ENCODE measurements around the gene ROS1. TPM values are rescaled to one million over a fixed set of nuclear protein-coding genes. Genes with fewer than 3 reads are reported as not detected.

The ROS1 gene
- total RNA-seq, 1 donor from 2014 or later: 0.05 TPM

DNA sequence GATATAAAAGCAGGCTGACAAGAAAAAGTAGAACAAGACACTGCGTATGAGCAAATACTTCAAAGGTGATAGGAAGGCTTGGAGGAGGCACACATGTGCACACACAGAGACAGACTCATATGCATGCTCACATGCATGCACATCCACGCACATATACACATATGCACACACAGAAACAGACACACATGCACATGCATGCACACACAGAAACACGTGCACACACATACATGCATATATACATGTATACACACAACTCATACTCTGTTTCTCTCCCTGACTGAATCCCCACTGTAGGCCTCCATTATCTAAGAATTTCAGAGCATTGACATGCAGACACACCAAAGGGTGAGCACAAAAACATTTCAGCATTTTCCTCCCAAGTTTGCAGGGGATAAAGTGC lies 116.7 kb downstream of the ROS1 start:
- no peak for DNase-seq (ENCODE audit: low spot score)

DNA sequence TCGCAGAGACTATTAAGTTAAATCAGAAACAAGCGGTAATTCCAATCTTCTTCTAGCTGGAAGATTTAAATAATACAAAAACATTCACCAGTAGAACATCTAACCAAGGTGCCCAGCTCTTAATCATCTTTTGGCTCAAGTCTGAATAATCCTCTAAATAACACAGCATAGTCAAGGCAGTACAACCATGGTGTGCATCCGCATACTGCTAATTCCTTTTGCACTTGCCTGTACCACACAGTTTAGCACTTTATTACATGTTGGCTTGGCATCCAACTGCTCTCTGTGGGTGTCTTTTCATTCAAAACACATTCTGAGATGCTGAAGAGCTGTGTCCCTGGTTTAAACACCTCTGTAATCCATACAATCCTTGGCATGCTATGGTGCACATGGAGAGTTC lies 118.1 kb downstream of the ROS1 start:
- DNase-seq (ENCODE audit: low spot score): no peak

DNA sequence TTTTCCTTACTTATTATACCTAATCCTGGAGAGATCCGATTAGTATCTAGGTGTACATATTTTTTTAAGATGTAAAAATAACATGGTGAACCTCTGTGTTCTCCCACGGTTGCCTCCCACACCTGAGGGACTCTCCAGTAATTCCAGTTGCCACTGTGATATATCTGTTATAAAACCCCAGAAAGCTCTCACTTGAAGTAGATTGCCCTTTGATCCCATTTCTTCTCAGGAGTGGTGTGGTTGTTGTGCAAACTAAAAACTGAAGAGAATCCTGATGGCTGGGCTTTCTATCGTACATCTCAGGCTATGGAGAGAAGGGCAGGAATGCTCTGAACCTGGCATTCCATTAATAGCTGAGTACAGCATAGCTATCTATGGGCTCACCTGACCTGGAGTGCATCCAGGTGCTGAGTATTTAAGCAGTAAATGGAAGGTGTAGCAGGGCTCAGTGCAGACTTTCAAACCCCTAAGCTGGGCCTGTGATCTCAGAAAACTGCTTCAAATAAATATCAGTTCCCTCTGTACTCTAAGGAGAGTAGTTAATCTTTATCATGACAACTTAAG lies 119.4 kb downstream of the ROS1 start:
- DNase-seq (ENCODE audit: low spot score): no peak

DNA sequence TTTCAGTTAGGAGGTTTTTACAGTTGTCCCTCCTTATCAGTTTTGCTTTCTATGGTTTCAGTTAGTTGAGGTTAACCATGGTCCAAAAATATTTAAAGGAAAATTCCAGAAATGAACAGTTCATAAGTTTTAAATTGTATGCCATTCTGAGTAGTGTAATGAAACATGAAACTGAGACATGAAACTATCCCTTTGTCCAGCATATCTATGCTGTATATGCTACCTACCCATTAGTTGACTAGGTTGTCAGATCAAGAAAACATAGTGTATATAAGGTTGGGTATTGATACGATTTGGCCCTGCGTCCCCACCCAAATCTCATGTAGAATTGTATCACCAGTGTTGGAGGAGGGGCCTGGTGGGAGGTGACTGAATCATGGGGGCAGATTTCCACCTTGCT lies 121.3 kb downstream of the ROS1 start:
- no peak for DNase-seq (ENCODE audit: low spot score)

DNA sequence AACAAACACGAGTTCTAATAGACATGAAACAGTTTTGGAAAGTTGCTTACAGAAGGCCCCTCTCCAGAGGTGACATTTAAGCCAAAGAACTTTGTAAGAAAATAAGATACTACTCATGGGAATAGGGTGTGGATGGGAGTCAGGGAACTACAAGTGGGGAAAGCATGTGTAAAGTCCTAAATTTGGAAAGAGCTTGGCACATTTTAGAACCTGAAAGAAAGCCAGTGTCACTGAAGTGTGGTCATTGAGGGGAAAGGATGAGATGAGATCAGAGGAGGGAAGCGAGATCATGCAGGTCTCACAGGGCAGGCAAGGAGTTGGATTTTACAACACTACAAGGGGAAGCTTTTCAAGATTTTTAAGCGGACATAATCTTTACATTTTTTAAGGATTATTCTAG lies 122.4 kb downstream of the ROS1 start:
- no peak for DNase-seq (ENCODE audit: low spot score)

DNA sequence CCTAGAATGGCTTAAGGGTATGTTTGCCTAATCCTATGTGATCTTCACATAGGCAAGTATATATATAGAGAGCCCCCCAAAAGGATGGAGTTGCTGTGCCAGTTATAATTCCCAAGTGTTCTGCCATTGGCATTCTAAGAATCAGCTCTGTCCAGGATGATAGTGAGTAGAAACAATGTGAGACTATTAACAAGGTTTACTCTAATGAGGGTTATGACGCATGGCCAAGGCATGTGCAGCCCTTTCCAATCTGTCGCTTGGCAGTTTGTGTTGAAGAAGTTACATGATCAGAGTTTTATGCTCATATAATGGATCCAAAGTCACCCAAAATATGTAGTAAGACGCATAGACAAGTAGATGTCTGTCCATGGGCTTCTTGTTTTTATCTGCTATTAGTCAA lies 126.8 kb downstream of the ROS1 start:
- DNase-seq (ENCODE audit: low spot score): no peak

DNA sequence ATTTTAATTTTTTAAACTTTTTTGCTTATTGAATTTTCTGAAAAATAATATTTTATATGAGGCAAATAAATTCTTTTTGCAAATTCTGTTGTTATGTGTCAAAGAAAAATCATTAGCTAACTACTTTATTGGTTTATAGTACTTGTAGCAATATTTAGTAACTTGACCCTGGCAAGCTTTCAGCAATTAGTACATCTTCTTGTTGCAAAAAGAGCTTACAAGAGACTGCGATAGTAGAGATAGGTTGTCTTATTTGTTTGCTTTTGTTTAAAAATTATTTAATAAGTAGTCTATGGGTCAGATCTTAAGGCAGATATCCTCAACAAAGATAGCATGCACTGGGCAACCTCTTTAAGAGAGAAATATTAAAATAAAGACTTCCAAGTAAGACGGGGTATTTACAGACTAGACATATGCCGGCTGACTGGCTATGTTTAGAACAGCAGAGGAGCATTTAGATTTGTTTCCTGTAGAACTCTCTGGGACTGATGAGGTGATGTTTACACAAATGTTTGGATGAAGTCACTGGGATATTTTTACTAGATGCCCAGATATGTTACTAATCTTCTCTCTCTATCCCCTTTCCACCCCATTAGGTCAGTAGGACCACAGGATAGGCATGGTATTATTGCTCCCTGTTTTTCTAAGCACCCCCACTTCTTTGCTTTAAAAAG lies 135.4 kb downstream of the ROS1 start:
- no peak for DNase-seq (ENCODE audit: low spot score)

DNA sequence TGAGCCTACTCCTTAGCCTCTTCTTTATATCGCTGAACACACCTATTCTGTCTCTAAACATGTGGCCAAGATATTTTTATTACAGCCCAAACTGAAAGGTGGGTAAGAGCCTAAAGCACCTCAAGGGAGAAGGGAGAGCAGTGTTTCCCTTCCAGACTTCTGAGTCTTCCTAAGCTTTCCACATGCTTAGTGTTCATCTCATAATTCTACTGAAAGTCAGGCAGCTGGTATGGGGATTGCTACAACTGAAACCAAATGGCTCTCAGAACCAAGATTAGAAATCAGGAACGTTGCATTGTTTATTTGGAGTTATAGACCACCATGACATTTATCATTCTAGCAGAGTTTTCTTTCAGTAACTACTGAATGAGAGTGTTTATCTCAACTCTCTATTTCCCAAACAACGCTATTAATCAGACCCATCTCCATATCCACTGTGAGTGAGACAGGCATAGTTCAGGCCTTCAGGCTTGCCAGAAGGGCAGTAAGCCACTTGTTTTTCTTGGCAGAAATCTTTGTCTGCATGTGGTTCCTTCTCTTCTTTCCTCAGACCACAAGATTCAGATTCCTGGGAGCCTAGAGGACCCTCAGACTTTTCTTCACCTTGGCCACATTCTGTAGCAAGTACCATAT lies 137.5 kb downstream of the ROS1 start:
- DNase-seq (ENCODE audit: low spot score): no peak

DNA sequence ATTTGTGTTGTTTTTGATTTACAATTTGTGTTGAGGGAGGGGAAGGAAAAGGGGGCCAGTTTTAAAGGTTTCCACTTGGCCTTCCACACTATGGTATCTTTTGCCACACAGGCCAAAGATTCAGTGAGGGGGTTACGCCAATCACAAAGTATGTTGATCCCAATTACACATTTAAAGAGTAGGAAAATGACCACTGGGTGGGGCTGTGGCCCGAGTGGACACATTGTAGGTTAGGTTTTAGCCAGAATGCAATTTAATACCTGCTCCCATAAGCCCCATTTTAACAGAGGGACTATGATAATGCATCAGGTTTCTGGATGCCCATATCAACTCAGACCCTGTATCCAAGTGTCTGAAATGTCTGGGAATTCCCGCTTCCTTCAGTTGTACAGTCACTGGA lies 144.8 kb downstream of the ROS1 start:
- no peak for DNase-seq (ENCODE audit: low spot score)

DNA sequence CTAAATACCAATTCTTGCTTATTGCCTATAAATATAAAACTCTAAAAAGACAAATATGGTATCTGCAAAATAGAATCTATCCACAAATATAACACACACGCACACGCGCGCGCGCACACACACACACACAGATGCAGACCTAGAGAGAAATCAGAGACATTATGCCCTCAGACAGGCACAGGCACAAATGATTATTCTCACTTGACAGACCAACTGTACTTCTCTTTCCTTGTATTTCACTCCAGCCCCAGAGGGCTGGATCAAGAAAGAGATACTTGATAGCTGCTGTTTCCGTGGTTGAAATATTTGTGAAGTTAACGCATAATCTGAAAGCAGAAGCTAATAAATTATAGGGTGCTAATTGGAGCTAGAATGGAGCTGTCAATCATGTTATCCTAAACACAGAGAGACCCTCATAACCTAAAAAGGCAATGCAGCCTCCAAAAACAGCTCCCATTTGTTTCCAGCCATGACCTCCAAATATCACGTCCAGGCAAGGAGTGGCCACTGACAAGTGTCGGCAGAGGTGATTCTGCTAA lies 148.9 kb downstream of the ROS1 start:
- no peak for DNase-seq (ENCODE audit: low spot score)

DNA sequence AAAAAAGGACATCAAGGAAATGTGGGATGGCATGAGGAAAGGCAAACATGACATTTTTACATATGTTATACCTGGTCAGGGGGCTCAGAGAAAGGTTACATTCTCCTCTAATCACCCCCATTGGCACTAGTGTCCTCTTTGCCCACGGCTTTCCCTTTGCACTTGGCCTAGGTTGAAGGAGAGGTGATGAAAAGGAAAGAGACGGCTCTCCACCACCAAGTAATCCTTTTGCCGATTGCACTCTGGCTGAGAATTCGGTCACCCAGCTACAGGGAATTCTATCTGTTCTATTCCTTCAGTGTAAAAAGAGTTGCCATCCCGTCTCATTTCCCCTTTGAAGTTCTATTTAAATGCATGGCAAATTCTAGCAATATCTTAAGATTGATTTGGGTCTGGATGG lies 150.0 kb downstream of the ROS1 start:
- DNase-seq (ENCODE audit: low spot score): no peak

DNA sequence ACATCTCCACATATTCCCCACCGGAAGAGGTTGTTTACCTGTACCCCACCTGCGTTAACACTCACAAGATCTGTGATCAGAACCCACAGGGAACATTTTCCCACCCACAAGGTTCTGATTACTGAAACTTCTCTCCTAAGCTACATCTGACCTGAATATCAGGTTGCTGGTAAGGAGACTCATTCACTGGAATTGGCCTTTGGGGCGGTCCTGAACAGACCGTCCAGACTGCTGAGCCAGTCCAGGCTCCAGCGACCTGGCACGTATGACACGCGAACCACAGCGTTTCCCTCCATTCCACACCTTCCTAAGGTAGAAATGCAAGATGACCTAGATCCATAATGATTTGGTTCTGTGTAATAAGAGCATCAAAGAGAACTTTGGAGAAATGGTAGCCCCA lies 150.5 kb downstream of the ROS1 start:
- no peak for DNase-seq (ENCODE audit: low spot score)

DNA sequence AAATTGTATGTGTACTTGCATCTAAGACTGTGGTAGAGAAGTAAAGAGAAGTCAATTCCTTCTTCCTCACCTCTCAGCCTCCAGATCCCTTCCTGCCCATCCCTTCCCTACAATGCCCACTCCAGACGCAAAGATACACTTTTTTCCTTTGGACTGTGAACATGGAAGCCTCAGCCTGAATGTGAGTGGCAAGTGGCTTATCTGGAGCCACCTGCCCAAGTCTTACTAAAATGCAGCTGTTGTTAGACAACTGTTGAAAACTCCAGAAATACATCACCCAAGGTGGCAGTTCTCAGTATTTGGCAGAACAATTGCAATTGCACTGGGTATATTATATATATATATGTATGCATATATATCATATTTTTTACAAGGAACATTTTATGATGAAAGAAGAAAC lies 152.9 kb downstream of the ROS1 start:
- no peak for DNase-seq (ENCODE audit: low spot score)

DNA sequence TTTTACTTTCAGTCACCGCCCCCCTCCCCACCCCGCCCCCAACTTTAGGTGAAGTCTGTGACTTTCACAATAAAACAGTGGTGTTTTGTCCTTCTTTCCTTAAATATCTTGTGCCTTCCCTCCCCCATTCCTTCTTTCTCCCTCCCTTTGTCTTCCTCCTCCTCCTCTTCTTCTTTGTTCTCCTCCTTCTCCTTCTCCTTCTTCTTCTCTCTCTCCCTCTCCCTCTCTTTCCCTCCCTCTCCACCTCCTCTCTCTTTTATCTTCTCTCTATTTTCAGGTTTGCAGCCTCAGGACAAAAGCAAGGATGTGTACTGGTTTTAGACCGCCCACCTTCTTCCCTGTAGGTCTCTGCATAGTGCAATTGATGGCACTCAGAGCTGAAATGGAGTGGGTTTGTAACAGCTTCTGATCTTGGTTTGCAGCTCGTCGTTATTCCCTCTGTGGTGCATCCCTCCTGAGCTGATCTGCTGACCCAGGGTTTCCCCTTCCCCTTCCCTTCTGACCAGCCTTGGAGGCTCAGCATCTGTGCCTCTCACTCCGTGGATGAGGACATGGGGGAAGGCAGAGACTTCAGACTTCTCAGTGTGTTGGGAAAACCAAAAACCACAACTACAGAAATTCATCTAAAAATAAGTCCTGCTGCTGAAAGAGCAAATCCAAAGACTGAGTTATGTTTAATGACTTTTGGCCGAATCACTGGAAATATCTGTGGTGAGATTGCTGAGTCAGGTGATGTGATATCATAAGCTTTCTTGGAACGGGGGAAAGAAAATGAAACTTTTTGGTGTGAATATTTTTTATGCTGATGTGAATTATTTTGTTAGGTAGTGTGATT lies 153.5 kb downstream of the ROS1 start:
- no peak for DNase-seq (ENCODE audit: low spot score)

DNA sequence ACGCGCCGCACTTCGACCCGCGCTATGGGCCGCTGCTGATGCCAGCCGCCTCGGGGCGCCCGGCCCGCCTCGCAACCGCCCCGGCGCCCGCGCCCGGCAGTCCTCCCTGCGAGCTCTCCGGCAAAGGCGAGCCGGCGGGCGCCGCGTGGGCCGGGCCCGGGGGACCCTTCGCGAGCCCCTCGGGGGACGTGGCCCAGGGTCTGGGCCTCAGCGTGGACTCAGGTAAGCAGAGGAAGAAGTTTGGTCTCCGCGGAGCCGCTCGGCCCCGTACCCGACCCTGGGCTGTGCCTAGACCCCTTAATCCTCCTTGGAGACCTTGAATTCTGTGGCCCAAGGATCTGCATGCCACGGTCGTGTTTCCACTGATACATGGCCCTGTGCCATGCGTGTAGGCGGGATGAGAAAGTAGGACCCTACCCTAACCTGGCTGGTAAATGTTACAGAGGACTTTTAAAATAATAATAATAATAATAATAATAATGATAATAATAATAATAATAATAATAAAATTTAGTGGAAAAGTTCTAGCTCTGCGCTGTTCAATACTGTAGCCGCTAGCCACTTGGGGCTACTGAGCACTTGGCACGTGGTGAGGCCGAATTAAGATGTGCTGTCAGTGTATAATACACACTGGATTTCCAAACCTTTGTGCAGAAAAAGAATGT lies 154.8 kb downstream of the ROS1 start:
- DNase-seq (ENCODE audit: low spot score): no peak

DNA sequence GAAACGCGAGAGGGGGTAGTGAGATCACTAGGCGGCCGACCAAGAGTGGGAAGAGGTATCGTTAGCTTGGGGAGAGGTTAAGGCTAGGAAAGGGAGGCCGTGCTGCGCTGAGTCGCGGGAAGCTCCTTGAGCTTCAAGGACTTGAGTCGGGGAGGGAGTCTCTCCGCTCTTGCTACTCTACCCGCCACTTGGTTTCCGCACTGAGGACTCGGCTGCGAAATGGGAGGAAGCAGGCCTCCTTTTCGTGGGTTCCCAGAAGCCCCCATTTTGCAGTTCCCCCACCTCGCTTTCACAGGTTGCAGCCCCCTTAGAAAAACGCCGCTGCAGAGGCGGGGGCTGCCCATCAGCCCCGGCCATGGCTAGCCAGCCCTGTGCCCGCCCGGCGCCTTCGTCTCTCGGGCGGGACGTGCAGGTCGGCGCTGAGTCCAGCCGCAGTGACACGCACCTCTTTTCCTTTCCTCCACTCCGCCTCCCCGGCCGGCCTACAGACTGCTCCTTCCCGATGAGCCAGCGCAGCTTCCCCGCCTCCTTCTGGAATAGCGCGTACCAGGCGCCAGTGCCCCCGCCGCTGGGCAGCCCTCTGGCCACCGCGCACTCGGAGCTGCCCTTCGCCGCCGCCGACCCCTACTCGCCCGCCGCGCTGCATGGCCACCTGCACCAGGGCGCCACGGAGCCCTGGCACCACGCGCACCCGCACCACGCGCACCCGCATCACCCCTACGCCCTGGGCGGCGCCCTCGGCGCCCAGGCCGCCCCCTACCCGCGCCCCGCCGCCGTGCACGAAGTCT lies 155.5 kb downstream of the ROS1 start:
- no peak for DNase-seq (ENCODE audit: low spot score)

DNA sequence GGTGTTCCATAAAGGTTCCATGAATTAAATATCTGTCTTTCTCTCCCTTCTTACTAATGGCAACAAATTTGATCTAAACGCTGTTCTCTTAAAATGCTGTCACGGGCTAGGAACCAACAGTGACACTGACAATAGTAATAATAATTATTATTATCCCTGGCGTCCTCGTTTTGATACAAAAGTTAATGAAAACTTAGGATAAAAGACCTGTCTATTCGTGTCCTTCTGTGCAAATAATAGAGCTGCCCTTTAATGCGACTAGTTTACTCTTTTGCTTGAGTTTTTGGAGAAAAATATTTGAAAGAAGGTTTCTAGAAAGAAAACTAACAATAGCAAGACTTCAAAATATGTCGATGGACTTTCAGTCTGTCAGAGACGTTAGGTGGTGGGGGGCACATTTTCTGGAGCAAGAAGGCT lies 156.1 kb downstream of the ROS1 start:
- no peak for DNase-seq (ENCODE audit: low spot score)

DNA sequence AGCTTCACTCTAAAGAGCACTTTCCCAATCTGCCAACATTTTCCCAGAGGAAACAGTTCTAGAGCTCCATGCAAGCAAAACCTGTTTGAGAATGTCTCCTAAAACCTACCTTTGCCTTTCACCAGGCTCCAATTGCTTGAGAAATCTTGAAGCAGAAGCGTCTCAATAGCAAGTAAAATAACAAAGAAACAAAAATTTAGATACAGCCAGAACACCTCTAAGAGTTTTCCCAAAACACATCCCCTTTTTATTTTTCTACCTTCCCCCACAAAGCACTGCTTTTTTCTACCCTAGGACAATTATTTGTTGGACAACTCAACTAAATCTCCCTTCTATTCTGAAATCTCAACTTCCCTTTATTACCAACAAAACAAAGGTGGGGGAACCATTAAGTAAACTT lies 156.8 kb downstream of the ROS1 start:
- DNase-seq (ENCODE audit: low spot score): no peak

DNA sequence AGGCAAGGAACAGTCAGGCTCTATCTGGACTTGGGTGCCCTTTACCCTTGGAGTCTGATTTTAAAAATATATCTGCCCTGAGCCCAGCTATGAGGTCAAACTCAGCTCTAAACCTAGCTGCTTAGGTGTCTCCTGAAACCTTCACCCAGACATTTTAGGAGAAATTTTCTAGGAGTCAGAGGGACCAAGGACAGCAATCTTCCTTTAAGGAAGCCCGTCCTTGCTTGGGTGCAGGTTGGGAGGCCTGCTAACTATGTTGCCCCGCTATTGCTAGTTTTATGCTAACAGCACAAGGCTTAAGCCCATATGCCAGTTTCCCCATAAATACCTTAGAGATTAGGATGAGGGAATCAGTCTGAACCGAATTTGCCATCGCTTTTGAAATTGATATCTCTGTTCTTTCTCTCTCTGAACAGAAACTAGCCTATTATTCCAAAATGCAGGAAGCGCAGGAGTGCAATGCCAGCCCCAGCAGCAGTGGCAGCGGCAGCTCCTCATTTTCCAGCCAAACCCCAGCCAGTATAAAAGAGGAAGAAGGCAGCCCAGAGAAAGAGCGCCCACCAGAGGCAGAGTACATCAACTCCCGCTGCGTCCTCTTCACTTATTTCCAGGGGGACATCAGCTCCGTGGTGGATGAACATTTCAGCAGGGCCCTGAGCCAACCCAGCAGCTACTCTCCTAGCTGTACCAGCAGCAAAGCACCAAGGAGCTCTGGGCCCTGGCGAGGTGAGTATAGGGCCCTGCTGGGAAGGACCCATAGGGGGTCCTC lies 157.8 kb downstream of the ROS1 start:
- DNase-seq (ENCODE audit: low spot score): no peak

DNA sequence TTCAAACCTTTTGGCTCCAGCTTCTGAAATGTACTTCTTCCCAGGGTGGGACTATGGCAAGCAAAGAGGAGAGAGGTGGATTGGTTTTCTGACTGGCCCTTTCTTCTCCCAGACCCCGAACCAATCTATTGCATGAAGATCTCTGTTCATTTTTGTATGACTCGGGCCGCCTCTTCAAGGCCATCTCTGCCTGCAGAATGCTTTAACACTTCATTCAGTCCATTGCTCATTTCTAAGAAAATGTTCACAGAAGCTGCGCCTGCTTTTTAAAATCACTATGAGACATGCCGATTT lies 158.7 kb downstream of the ROS1 start:
- no peak for DNase-seq (ENCODE audit: low spot score)
